UCSD-AML1 (cell line): ENCODE data around the gene ZDHHC17.
"Not testable (repeated sequence)": the region's sequence is repeated elsewhere in the genome, so short reads cannot be mapped to it uniquely, and the experiment has no call there.

Experiments
- DNase-seq: peaks from one replicate; lab custom pipeline; 2025; ENCODE audit not compliant: unreplicated experiment; lab: John Stamatoyannopoulos, UW

The ZDHHC17 gene

GRCh38 chr12:76766161-76766560 lies 2.2 kb downstream of the ZDHHC17 start:
- DNase-seq, result no peak

GRCh38 chr12:76768576-76768975 lies 4.7 kb downstream of the ZDHHC17 start:
- DNase-seq, result no peak

GRCh38 chr12:76777765-76778216 lies 13.9 kb downstream of the ZDHHC17 start:
- no peak for DNase-seq

GRCh38 chr12:76778364-76778763 lies 14.4 kb downstream of the ZDHHC17 start:
- DNase-seq, result no peak

GRCh38 chr12:76779310-76779709 lies 15.4 kb downstream of the ZDHHC17 start:
- DNase-seq, result not testable (repeated sequence)

GRCh38 chr12:76781321-76781720 lies 17.4 kb downstream of the ZDHHC17 start:
- DNase-seq, result no peak

- no peak for DNase-seq
Observed at GRCh38 chr12:76782526-76782925, 18.6 kb downstream of the ZDHHC17 start.

- no peak for DNase-seq
Observed at GRCh38 chr12:76784600-76785051, 20.7 kb downstream of the ZDHHC17 start.

- no peak for DNase-seq
Observed at GRCh38 chr12:76785407-76785806, 21.5 kb downstream of the ZDHHC17 start.

- no peak for DNase-seq
Observed at GRCh38 chr12:76786986-76787385, 23.1 kb downstream of the ZDHHC17 start.

GRCh38 chr12:76787689-76788088 lies 23.8 kb downstream of the ZDHHC17 start:
- DNase-seq, result no peak

- no peak for DNase-seq
Observed at GRCh38 chr12:76789335-76790050, 25.6 kb downstream of the ZDHHC17 start.

GRCh38 chr12:76790564-76791552 lies 26.9 kb downstream of the ZDHHC17 start:
- no peak for DNase-seq

GRCh38 chr12:76792828-76793227 lies 28.9 kb downstream of the ZDHHC17 start:
- no peak for DNase-seq

GRCh38 chr12:76798864-76799263 lies 34.9 kb downstream of the ZDHHC17 start:
- DNase-seq, result no peak

GRCh38 chr12:76799362-76799761 lies 35.4 kb downstream of the ZDHHC17 start:
- no peak for DNase-seq

GRCh38 chr12:76802060-76802459 lies 38.1 kb downstream of the ZDHHC17 start:
- no peak for DNase-seq

GRCh38 chr12:76804435-76804976 lies 40.6 kb downstream of the ZDHHC17 start:
- DNase-seq, result no peak

- no peak for DNase-seq
Observed at GRCh38 chr12:76810671-76811419, 46.9 kb downstream of the ZDHHC17 start.

GRCh38 chr12:76811976-76812375 lies 48.1 kb downstream of the ZDHHC17 start:
- DNase-seq, result no peak

- DNase-seq, result no peak
Observed at GRCh38 chr12:76813265-76813664, 49.4 kb downstream of the ZDHHC17 start.
